HepG2 (cell line): ENCODE data around the gene TTC6. TPM values are rescaled to one million over a fixed set of nuclear protein-coding genes. Genes with fewer than 3 reads are reported as not detected.

Experiments used
- ATAC-seq: fragments of 200-7000 bp; cut with Tn5 transposase; 3 replicates; pipeline ENCODE4 v1.9.1; 2020; ENCODE audit warnings: mild to moderate bottlenecking, moderate library complexity
- BruUV-seq: library from RNA; stranded (reverse); fragments of 400-500 nt; replicated peaks from 2 replicates; lab custom pipeline; 2021; lab: Mats Ljungman, UMichigan
- CTCF ChIA-PET: fragments of 300-600 bp; formaldehyde crosslinking; extraction: SDS; loops from one replicate; lab custom pipeline; 2021; ENCODE audit warnings: low total read pairs, inconsistent platforms, low intra/inter-chr PET ratio; lab: Yijun Ruan, JAX
- POLR2A ChIA-PET: fragments of 350-600 bp; sonication (Branson Sonifier 250); formaldehyde crosslinking; loops from one replicate; lab custom pipeline; 2020; ENCODE audit warnings: antibody characterized with exemption, inconsistent platforms; lab: Yijun Ruan, JAX
- DNase-seq: peaks from one replicate; pipeline ENCODE4 v3.0.0-alpha.2; 2015; ENCODE audit warnings: low spot score
- FAIRE-seq: peaks from 3 replicates; lab custom pipeline; 2011; peaks lifted over from hg19 to GRCh38; lab: Jason Lieb, UNC
- H2AFZ ChIP-seq: one replicate; pipeline ENCODE4 v1.6.1; 2011; ENCODE audit warnings: low read length, inconsistent platforms
- H3K27ac ChIP-seq: fragments of 300-600 bp; 3 replicates; pipeline ENCODE4 v1.8.0; 2011; ENCODE audit warnings: mixed run types, mild to moderate bottlenecking, mixed read lengths, low read length, inconsistent platforms; ENCODE audit not compliant: insufficient read depth; ENCODE audit errors: extremely low read length
- H3K27me3 ChIP-seq, 2 experiments: fragments of 200-600 bp in 1 of 2; 2 replicates in 1 of 2; 3 replicates in 1 of 2; pipeline versions ENCODE4 v1.6.0 to v1.8.0; 2011; ENCODE audit warnings: low read length in 2 of 2, mild to moderate bottlenecking in 2 of 2, moderate library complexity in 2 of 2, inconsistent platforms in 1 of 2; ENCODE audit not compliant: insufficient read depth in 2 of 2, control insufficient read depth in 1 of 2
- H3K36me3 ChIP-seq, 2 experiments: fragments of 200-600 bp in 1 of 2; replicated peaks in 1 of 2; 2 replicates in 1 of 2; 3 replicates in 1 of 2; pipeline versions ENCODE4 v1.5.1 to v1.8.0; 2011; ENCODE audit warnings: low read length in 2 of 2, inconsistent platforms in 1 of 2; ENCODE audit not compliant: insufficient read depth in 2 of 2, control insufficient read depth in 1 of 2
- H3K4me1 ChIP-seq: 2 replicates; pipeline ENCODE4 v1.5.1; 2012; ENCODE audit warnings: low read length, inconsistent platforms; ENCODE audit not compliant: insufficient read depth
- H3K4me2 ChIP-seq: 2 replicates; pipeline ENCODE4 v1.6.0; 2011; ENCODE audit warnings: low read depth, low read length, inconsistent platforms
- H3K4me3 ChIP-seq, 3 experiments: fragments of 200-600 bp in 1 of 3; sonication (generic), shearing (Covaris generic) in 1 of 3; replicated peaks in 1 of 3; 2 replicates each; pipeline ENCODE4 v1.5.1; 2011 to 2016; ENCODE audit warnings: low read length in 3 of 3, inconsistent platforms in 2 of 3, low read depth in 2 of 3, mild to moderate bottlenecking in 2 of 3, control low read depth in 1 of 3, mixed read lengths in 1 of 3; ENCODE audit not compliant: insufficient read depth in 1 of 3
- H3K79me2 ChIP-seq: one replicate; pipeline ENCODE4 v1.6.1; 2011; ENCODE audit warnings: low read length, inconsistent platforms; ENCODE audit not compliant: insufficient read depth
- H3K9ac ChIP-seq: 2 replicates; pipeline ENCODE4 v1.6.0; 2011; ENCODE audit warnings: mild to moderate bottlenecking, low read depth, low read length, inconsistent platforms; ENCODE audit not compliant: insufficient read depth
- H3K9me3 ChIP-seq: 2 replicates; pipeline ENCODE4 v1.5.1; 2012; ENCODE audit warnings: mild to moderate bottlenecking, low read length
- H4K20me1 ChIP-seq: 2 replicates; pipeline ENCODE4 v1.6.0; 2011; ENCODE audit warnings: inconsistent platforms, mild to moderate bottlenecking, low read length, moderate library complexity; ENCODE audit not compliant: insufficient read depth
- HNF4G ChIP-seq, 2 experiments: sonication (generic) in 1 of 2; formaldehyde crosslinking in 1 of 2; IDR thresholded peaks; 2 replicates each; pipeline versions ENCODE4 v1.4.0 to v1.6.1; 2011 to 2020; ENCODE audit warnings: borderline replicate concordance in 2 of 2, low read depth in 2 of 2, mild to moderate bottlenecking in 2 of 2, low read length in 1 of 2, missing genetic modification reagents in 1 of 2, moderate library complexity in 1 of 2
- NCOR1 ChIP-seq: fragments of 200-600 bp; sonication (generic); IDR thresholded peaks from 2 replicates; pipeline ENCODE4 v1.7.0; 2017; ENCODE audit warnings: antibody characterized with exemption, low read length, borderline replicate concordance
- RNF219 ChIP-seq: sonication (generic); formaldehyde crosslinking; IDR thresholded peaks from 2 replicates; pipeline ENCODE4 v1.5.0; 2020; ENCODE audit warnings: mild to moderate bottlenecking, missing genetic modification reagents
- ZMYM4 ChIP-seq: sonication (generic); formaldehyde crosslinking; IDR thresholded peaks from 2 replicates; pipeline ENCODE4 v1.8.1; 2023; ENCODE audit warnings: mild to moderate bottlenecking, missing genetic modification reagents
- ZNF17 ChIP-seq: sonication (generic); formaldehyde crosslinking; IDR thresholded peaks from 2 replicates; pipeline ENCODE4 v1.5.0; 2020; ENCODE audit warnings: mild to moderate bottlenecking, missing genetic modification reagents
- ZNF460 ChIP-seq: sonication (generic); formaldehyde crosslinking; IDR thresholded peaks from 2 replicates; pipeline ENCODE4 v1.5.1; 2020; ENCODE audit warnings: missing genetic modification reagents, mild to moderate bottlenecking, borderline replicate concordance
- ZNF841 ChIP-seq: sonication (generic); formaldehyde crosslinking; IDR thresholded peaks from 2 replicates; pipeline ENCODE4 v1.8.1; 2023; ENCODE audit warnings: missing genetic modification reagents, borderline replicate concordance
- WGBS: methylation state at CpG from one replicate; pipeline ENCODE4 v1.1.6; 2017; ENCODE audit warnings: low lambda C conversion rate; 5-methylcytosine and 5-hydroxymethylcytosine counted together
- in situ Hi-C: cut with HindIII; loops from 2 replicates; pipeline ENCODE4 v1.10.0; 2017; ENCODE audit warnings: low pct_unique_long_range_greater_than_20kb; ENCODE audit not compliant: extremely low pct_ligation_motif_present
- intact Hi-C: fragments of 100-400 bp; cut with micrococcal nuclease; formaldehyde crosslinking; loops from one replicate; pipeline ENCODE4 v1.10.0; 2022; ENCODE audit not compliant: unreplicated experiment
- polyA plus RNA-seq, 8 experiments: library from polyadenylated mRNA; depleted of rRNA in 3 of 8; stranded (reverse) in 7 of 8; unstranded in 1 of 8; fragments of >200 nt; fragmentation: Illumina TruSeq in 4 of 8; extraction: Trizol in 4 of 8; gene quantifications; 2 replicates each; pipeline versions ENCODE4 v1.2.1 to v1.2.3, GENCODE V29; 2011 to 2016; ENCODE audit warnings: low read depth in 4 of 8, missing spikeins in 1 of 8, mixed read lengths in 1 of 8; ENCODE audit not compliant: insufficient read depth in 1 of 8
- total RNA-seq, 5 experiments: library from RNA; depleted of rRNA; stranded (reverse); fragments of >200 nt; fragmentation: Illumina TruSeq; extraction: Trizol; gene quantifications; 2 replicates each; pipeline ENCODE4 v1.2.3, GENCODE V29; 2016; ENCODE audit warnings: low read depth in 1 of 5

TTC6 gene
- total and polyA plus RNA-seq, 2 of the 13 experiments (the other 11 are each of a cell fraction or from before 2014, with no cell fraction given) = 9.3 to 27.4 TPM

GRCh38 chr14:37566811-37567371, 28.5 kb upstream of the TTC6 start:
- H3K4me3 ChIP-seq = no peak overlapping the region
- H3K9ac ChIP-seq = no peak overlapping the region
- peak; percentile 27; the same call in 1 of the 3 replicates for ATAC-seq
- no peaks in the 10 kb centered on the region for H3K9me3 ChIP-seq
- no peaks in the 10 kb centered on the region for H3K79me2 ChIP-seq
- TF ChIP-seq ZNF841 (CRISPR knock-in tag) (no peak), ZNF17 (CRISPR knock-in tag) (0 out of 2 replicates have a peak, but pooled peaks have one; percentile 34)
- WGBS = 56% methylated on average over 3 of the region's 3 CpGs
- ChIA-PET POLR2A (no interaction called here), CTCF (interaction anchor here (4.7 kb wide), 1 partner anchor 321 kb away, joined by 77 read pairs; no protein-coding TSS in a partner anchor)
- H4K20me1 ChIP-seq = no peaks in the 10 kb centered on the region
- H3K36me3 ChIP-seq = no peaks in the 10 kb centered on the region
- no peak overlapping the region for H2AFZ ChIP-seq
- DNase-seq = no peak
- BruUV-seq = no TSS peak
- no peak for FAIRE-seq
- H3K4me2 ChIP-seq = no peak overlapping the region
- H3K27me3 ChIP-seq = no peaks in the 10 kb centered on the region
- in situ Hi-C loops (loop anchor here (5.0 kb wide), 1 partner anchor 315 kb away; no protein-coding TSS in a partner anchor), intact Hi-C loops (loop anchor here (1.0 to 5.0 kb wide), 2 partner anchors 100 to 307 kb away; no protein-coding TSS in a partner anchor)
- H3K27ac ChIP-seq = no peak overlapping the region
- peaks cover 19% of the 10 kb centered on the region for H3K4me1 ChIP-seq

DNA sequence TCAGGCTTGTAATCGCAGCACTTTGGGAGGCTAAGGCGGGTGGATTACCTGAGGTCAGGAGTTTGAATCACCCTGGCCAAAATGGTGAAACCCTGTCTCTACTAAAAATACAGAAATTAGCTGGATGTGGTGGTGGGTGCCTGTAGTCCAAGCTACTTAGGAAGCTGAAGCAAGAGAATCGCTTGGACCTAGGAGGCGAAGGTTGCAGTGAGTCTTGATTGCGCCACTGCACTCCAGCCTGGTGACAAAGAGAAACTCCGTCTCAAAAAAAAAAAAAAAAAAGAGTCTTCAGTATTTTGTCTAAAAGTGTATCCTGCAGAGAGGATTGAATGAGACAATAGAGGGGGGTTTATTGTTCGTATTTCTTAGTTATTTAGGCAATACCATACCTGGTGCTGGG, 25.7 kb upstream of the TTC6 start:
- no peaks in the 10 kb centered on the region for H3K79me2 ChIP-seq
- no peak overlapping the region for H2AFZ ChIP-seq
- no peaks in the 10 kb centered on the region for H3K9me3 ChIP-seq
- peaks cover 14% of the 10 kb centered on the region for H3K4me1 ChIP-seq
- in situ Hi-C loops (loop anchor here (5.0 kb wide), 1 partner anchor 317 kb away; no protein-coding TSS in a partner anchor), intact Hi-C loops (loop anchor here (5.0 kb wide), 1 partner anchor 102 kb away; no protein-coding TSS in a partner anchor)
- no peak overlapping the region for H3K9ac ChIP-seq
- H3K36me3 ChIP-seq = no peaks in the 10 kb centered on the region
- H3K27me3 ChIP-seq = no peaks in the 10 kb centered on the region
- no peak overlapping the region for H3K27ac ChIP-seq
- WGBS = 93% methylated on average over 7 of the region's 7 CpGs
- TF ChIP-seq ZMYM4 (CRISPR knock-in tag) (0 out of 2 replicates have a peak, but pooled peaks have one; percentile 20), ZNF460 (peak; percentile 69), HNF4G (IDR thresholded peaks at IDR 0.05; ENCODE audit: borderline replicate concordance, low read depth, low read length) (0 out of 2 replicates have a peak, but pooled peaks have one; percentile 24), HNF4G (CRISPR knock-in tag; IDR thresholded peaks at IDR 0.05; ENCODE audit: borderline replicate concordance, low read depth) (no peak), NCOR1 (0 out of 2 replicates have a peak, but pooled peaks have one; percentile 25), RNF219 (no peak)
- no peak overlapping the region for H3K4me3 ChIP-seq
- H3K4me2 ChIP-seq = no peak overlapping the region
- DNase-seq (no peak), FAIRE-seq (no peak), ATAC-seq (no peak)
- CTCF ChIA-PET = no interaction called here
- POLR2A ChIA-PET = no interaction called here
- no TSS peak for BruUV-seq
- no peaks in the 10 kb centered on the region for H4K20me1 ChIP-seq
